GM13976 (cell line): ENCODE measurements around the gene ALK.

Experiments
- DNase-seq: peaks from one replicate; pipeline ENCODE4 v3.0.0; 2012; ENCODE audit warnings: low spot score
- CTCF ChIP-seq: IDR thresholded peaks from 2 replicates; pipeline ENCODE4 v1.5.1; 2012; ENCODE audit warnings: borderline replicate concordance, mild to moderate bottlenecking; ENCODE audit not compliant: insufficient read depth; ENCODE audit errors: extremely low read depth, missing control alignments, control extremely low read depth
- in situ Hi-C: fragments of 300-500 bp; cut with MboI; formaldehyde crosslinking; loops from one replicate; pipeline ENCODE4 v1.12.0; 2022; ENCODE audit warnings: low sequenced_read_pairs, mixed read lengths, inconsistent platforms; ENCODE audit not compliant: unreplicated experiment

ALK gene

GRCh38 chr2:29782549-29783458 is 138.6 kb downstream of the ALK start:
- in situ Hi-C loops: no loop called here
- no peak for TF ChIP-seq CTCF
- no peak for DNase-seq

GRCh38 chr2:29782087-29782486 is 139.3 kb downstream of the ALK start:
- in situ Hi-C loops: no loop called here
- no peak for DNase-seq
- TF ChIP-seq CTCF: no peak

- no peak for DNase-seq
- in situ Hi-C loops: no loop called here
- no peak for TF ChIP-seq CTCF
Measured at GRCh38 chr2:29780906-29781305, 140.5 kb downstream of the ALK start.

GRCh38 chr2:29777161-29777560 is 144.2 kb downstream of the ALK start:
- in situ Hi-C loops: no loop called here
- TF ChIP-seq CTCF: no peak
- DNase-seq: no peak

GRCh38 chr2:29776406-29776805 is 145.0 kb downstream of the ALK start:
- no peak for DNase-seq
- no peak for TF ChIP-seq CTCF
- in situ Hi-C loops: no loop called here

GRCh38 chr2:29775937-29776336 is 145.4 kb downstream of the ALK start:
- DNase-seq: no peak
- TF ChIP-seq CTCF: no peak
- in situ Hi-C loops: no loop called here
